HEK293 (cell line): Measurements from ENCODE around the gene ITGA2B.

Source experiments
- CTCF ChIA-PET: fragments of 350-600 bp; formaldehyde crosslinking; extraction: SDS; loops from one replicate; lab custom pipeline; 2021; ENCODE audit warnings: antibody characterized with exemption; lab: Yijun Ruan, JAX
- POLR2A ChIA-PET: fragments of 300-600 bp; formaldehyde crosslinking; extraction: SDS; loops from one replicate; lab custom pipeline; 2020; ENCODE audit warnings: antibody characterized with exemption, inconsistent platforms; lab: Yijun Ruan, JAX
- H3K27ac ChIP-seq: fragments of 200-500 bp; sonication (Bioruptor generic); 2 replicates; pipeline ENCODE4 v1.5.1; 2014; ENCODE audit warnings: low read depth, low read length, control low read depth, inconsistent platforms; ENCODE audit errors: extremely low read depth
- H3K36me3 ChIP-seq, 2 experiments: fragments of 200-500 bp in 1 of 2; sonication (Bioruptor generic) in 1 of 2; 1 replicate in 1 of 2; 2 replicates in 1 of 2; pipeline ENCODE4 v1.5.1; 2014 to 2017; ENCODE audit warnings: inconsistent platforms in 2 of 2, low read length in 2 of 2; ENCODE audit not compliant: control insufficient read depth in 2 of 2, insufficient read depth in 1 of 2
- H3K4me1 ChIP-seq: fragments of 200-500 bp; sonication (Bioruptor generic); 2 replicates; pipeline ENCODE4 v1.5.1; 2014; ENCODE audit warnings: mild to moderate bottlenecking, low read length, inconsistent platforms; ENCODE audit not compliant: control insufficient read depth, insufficient read depth
- H3K4me3 ChIP-seq: 2 replicates; pipeline ENCODE4 v1.5.1; 2011; ENCODE audit warnings: low read depth, mild to moderate bottlenecking, control low read depth, low read length, moderate library complexity
- H3K9me3 ChIP-seq: fragments of 200-500 bp; sonication (Bioruptor generic); 2 replicates; pipeline ENCODE4 v1.5.1; 2014; ENCODE audit warnings: low read depth, low read length, inconsistent platforms; ENCODE audit not compliant: control insufficient read depth, insufficient read depth
- IKZF3 ChIP-seq: fragments of 450-650 bp; IDR thresholded peaks from 2 replicates; pipeline ENCODE4 v1.5.0; 2018; ENCODE audit warnings: missing biosample characterization, mild to moderate bottlenecking, missing genetic modification characterization, moderate library complexity
- KLF10 ChIP-seq: fragments of 450-650 bp; IDR thresholded peaks from 2 replicates; pipeline ENCODE4 v1.5.1; 2018; ENCODE audit warnings: missing biosample characterization, mild to moderate bottlenecking, missing genetic modification characterization
- KLF8 ChIP-seq: fragments of 450-650 bp; formaldehyde crosslinking; IDR thresholded peaks from 2 replicates; pipeline ENCODE4 v1.5.1; 2016; ENCODE audit warnings: missing biosample characterization, missing genetic modification characterization
- PBX3 ChIP-seq: sonication (generic); formaldehyde crosslinking; IDR thresholded peaks from 2 replicates; pipeline ENCODE4 v1.8.1; 2022; ENCODE audit warnings: mild to moderate bottlenecking, moderate library complexity, missing genetic modification reagents
- SP2 ChIP-seq: fragments of 450-650 bp; formaldehyde crosslinking; IDR thresholded peaks from 2 replicates; pipeline ENCODE4 v1.5.1; 2016; ENCODE audit warnings: missing biosample characterization, missing genetic modification characterization
- ZNF157 ChIP-seq: fragments of 450-650 bp; formaldehyde crosslinking; IDR thresholded peaks from 2 replicates; pipeline ENCODE4 v1.5.1; 2016; ENCODE audit warnings: missing biosample characterization, missing genetic modification characterization
- ZNF2 ChIP-seq: fragments of 450-650 bp; formaldehyde crosslinking; IDR thresholded peaks from 2 replicates; pipeline ENCODE4 v1.5.1; 2016; ENCODE audit warnings: missing biosample characterization, missing genetic modification characterization
- ZNF280D ChIP-seq: fragments of 450-650 bp; formaldehyde crosslinking; IDR thresholded peaks from 2 replicates; pipeline ENCODE4 v1.5.1; 2016; ENCODE audit warnings: missing biosample characterization, missing genetic modification characterization
- ZNF37A ChIP-seq: fragments of 450-650 bp; IDR thresholded peaks from 2 replicates; pipeline ENCODE4 v1.5.1; 2018; ENCODE audit warnings: missing biosample characterization, missing genetic modification characterization
- ZNF416 ChIP-seq: fragments of 450-650 bp; formaldehyde crosslinking; IDR thresholded peaks from 2 replicates; pipeline ENCODE4 v1.5.1; 2016; ENCODE audit warnings: missing biosample characterization, missing genetic modification characterization
- ZNF48 ChIP-seq: fragments of 450-650 bp; formaldehyde crosslinking; IDR thresholded peaks from 2 replicates; pipeline ENCODE4 v1.5.1; 2016; ENCODE audit warnings: missing biosample characterization, missing genetic modification characterization
- ZNF571 ChIP-seq: fragments of 450-650 bp; formaldehyde crosslinking; IDR thresholded peaks from 2 replicates; pipeline ENCODE4 v1.5.0; 2017; ENCODE audit warnings: missing biosample characterization, missing genetic modification characterization
- ZNF585B ChIP-seq: fragments of 450-650 bp; formaldehyde crosslinking; IDR thresholded peaks from 2 replicates; pipeline ENCODE4 v1.5.1; 2016; ENCODE audit warnings: missing biosample characterization, missing genetic modification characterization
- ZNF658 ChIP-seq: fragments of 450-650 bp; formaldehyde crosslinking; IDR thresholded peaks from 2 replicates; pipeline ENCODE4; 2016; ENCODE audit warnings: missing biosample characterization, missing genetic modification characterization
- ZSCAN16 ChIP-seq: fragments of 450-650 bp; formaldehyde crosslinking; IDR thresholded peaks from 2 replicates; pipeline ENCODE4 v1.5.1; 2016; ENCODE audit warnings: missing biosample characterization, missing genetic modification characterization
- TF ChIP-seq, protein P1 (sequence below): fragments of 450-650 bp; formaldehyde crosslinking; IDR thresholded peaks from 2 replicates; pipeline ENCODE4 v1.5.1; 2016; ENCODE audit warnings: missing biosample characterization, missing genetic modification characterization, low read depth
- TF ChIP-seq, protein P2 (sequence below): fragments of 450-650 bp; formaldehyde crosslinking; IDR thresholded peaks from 2 replicates; pipeline ENCODE4 v1.5.1; 2016; ENCODE audit warnings: missing biosample characterization, missing genetic modification characterization
- TF ChIP-seq, protein P3 (sequence below): IDR thresholded peaks from 2 replicates; pipeline ENCODE4 v1.6.1; 2011; ENCODE audit warnings: mild to moderate bottlenecking, low read depth, low read length, borderline replicate concordance

Gene ITGA2B

GRCh38 chr17:44334727-44335126 is 54.7 kb downstream of the ITGA2B start:
- no peak overlapping the region for H3K27ac ChIP-seq
- peaks cover 4% of the 10 kb centered on the region for H3K4me1 ChIP-seq
- no peaks in the 10 kb centered on the region for H3K36me3 ChIP-seq
- TF ChIP-seq KLF10 (no peak), SP2 (no peak), ZNF2 (tag by site-specific recombination) (no peak), ZNF585B (tag by site-specific recombination) (0 out of 2 replicates have a peak, but pooled peaks have one; percentile 30)
- no peaks in the 10 kb centered on the region for H3K9me3 ChIP-seq
- no peak overlapping the region for H3K4me3 ChIP-seq
- ChIA-PET CTCF (interaction anchor here (0.6 to 0.7 kb wide), 2 partner anchors 74 to 129 kb away, joined by 3 to 4 read pairs; no protein-coding TSS in a partner anchor), POLR2A (interaction anchor here (2.8 kb wide), 1 partner anchor 11 kb away, joined by 11 read pairs; the partner anchor contains the start of gene GRN)

DNA sequence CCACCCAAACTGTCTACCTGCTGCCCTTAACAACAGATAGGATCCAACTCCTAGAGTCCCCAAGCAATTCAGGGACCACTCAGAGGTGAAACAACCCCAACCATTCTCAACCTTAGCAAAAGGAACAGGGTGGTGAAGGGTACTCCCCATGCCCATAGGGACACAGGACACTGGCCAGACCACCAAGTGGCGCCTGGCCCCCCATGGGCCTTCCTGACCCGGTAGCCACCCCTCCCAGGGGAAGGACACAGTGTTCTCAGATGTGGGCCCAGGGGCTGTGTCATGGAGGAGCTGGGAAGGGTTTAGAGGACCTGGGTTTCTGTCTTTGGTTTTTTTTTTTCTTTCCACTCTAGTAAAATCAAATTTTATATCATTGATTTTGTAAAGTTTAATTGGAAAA is 55.1 kb downstream of the ITGA2B start:
- H3K27ac ChIP-seq = no peak overlapping the region

DNA sequence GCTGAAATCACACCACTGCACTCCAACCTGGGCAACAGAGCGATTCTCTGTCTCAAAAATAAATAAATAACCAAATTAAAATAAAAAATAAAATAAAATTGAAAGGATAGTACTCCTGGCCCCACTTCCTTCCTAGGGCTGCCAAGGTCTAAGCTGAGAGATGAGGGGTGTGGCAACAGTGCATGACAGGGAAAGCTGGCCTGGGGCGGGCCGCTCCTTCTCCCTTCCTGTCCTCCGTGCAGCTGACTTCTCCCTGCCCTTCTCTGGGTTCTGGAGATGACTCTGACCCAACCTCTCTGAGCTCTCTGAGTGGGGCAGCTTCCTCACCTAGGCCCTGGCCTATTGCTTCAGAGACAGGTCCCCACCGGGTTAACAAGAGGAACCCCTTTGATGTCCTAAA is 56.1 kb downstream of the ITGA2B start:
- H3K27ac ChIP-seq = no peak overlapping the region
- H3K4me3 ChIP-seq = no peak overlapping the region
- POLR2A ChIA-PET = interaction anchor here (1.5 to 3.7 kb wide), 2 partner anchors 11 to 112 kb away, joined by 3 to 18 read pairs; partner anchors contain the start of gene GRN
- H3K36me3 ChIP-seq = no peaks in the 10 kb centered on the region
- peaks cover 4% of the 10 kb centered on the region for H3K4me1 ChIP-seq
- CTCF ChIA-PET = interaction anchor here (0.6 to 3.7 kb wide), 6 partner anchors 9 to 480 kb away, joined by 3 to 33 read pairs (median 4); no protein-coding TSS in a partner anchor
- H3K9me3 ChIP-seq = no peaks in the 10 kb centered on the region
- TF ChIP-seq, protein P1, sequence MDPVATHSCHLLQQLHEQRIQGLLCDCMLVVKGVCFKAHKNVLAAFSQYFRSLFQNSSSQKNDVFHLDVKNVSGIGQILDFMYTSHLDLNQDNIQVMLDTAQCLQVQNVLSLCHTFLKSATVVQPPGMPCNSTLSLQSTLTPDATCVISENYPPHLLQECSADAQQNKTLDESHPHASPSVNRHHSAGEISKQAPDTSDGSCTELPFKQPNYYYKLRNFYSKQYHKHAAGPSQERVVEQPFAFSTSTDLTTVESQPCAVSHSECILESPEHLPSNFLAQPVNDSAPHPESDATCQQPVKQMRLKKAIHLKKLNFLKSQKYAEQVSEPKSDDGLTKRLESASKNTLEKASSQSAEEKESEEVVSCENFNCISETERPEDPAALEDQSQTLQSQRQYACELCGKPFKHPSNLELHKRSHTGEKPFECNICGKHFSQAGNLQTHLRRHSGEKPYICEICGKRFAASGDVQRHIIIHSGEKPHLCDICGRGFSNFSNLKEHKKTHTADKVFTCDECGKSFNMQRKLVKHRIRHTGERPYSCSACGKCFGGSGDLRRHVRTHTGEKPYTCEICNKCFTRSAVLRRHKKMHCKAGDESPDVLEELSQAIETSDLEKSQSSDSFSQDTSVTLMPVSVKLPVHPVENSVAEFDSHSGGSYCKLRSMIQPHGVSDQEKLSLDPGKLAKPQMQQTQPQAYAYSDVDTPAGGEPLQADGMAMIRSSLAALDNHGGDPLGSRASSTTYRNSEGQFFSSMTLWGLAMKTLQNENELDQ = no peak
- TF ChIP-seq, protein P2, sequence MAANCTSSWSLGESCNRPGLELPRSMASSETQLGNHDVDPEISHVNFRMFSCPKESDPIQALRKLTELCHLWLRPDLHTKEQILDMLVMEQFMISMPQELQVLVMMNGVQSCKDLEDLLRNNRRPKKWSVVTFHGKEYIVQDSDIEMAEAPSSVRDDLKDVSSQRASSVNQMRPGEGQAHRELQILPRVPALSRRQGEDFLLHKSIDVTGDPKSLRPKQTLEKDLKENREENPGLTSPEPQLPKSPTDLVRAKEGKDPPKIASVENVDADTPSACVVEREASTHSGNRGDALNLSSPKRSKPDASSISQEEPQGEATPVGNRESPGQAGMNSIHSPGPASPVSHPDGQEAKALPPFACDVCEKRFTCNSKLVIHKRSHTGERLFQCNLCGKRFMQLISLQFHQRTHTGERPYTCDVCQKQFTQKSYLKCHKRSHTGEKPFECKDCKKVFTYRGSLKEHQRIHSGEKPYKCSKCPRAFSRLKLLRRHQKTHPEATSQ (tag by site-specific recombination) = no peak

More for the DNA sequence above, 55.1 kb downstream of the ITGA2B start:
- H3K4me3 ChIP-seq = no peak overlapping the region
- ChIA-PET POLR2A (interaction anchor here (2.8 kb wide), 1 partner anchor 11 kb away, joined by 11 read pairs; the partner anchor contains the start of gene GRN), CTCF (interaction anchor here (0.6 to 3.7 kb wide), 4 partner anchors 8 to 129 kb away, joined by 3 to 33 read pairs (median 4); no protein-coding TSS in a partner anchor)
- peaks cover 4% of the 10 kb centered on the region for H3K4me1 ChIP-seq
- no peaks in the 10 kb centered on the region for H3K36me3 ChIP-seq
- TF ChIP-seq, protein P3, sequence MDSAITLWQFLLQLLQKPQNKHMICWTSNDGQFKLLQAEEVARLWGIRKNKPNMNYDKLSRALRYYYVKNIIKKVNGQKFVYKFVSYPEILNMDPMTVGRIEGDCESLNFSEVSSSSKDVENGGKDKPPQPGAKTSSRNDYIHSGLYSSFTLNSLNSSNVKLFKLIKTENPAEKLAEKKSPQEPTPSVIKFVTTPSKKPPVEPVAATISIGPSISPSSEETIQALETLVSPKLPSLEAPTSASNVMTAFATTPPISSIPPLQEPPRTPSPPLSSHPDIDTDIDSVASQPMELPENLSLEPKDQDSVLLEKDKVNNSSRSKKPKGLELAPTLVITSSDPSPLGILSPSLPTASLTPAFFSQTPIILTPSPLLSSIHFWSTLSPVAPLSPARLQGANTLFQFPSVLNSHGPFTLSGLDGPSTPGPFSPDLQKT = no peak
- no peak for TF ChIP-seq IKZF3
- TF ChIP-seq ZNF571 (tag by site-specific recombination) = no peak
- TF ChIP-seq ZNF157 (tag by site-specific recombination) = no peak
- no peak for TF ChIP-seq ZNF280D
- no peak for TF ChIP-seq ZNF37A (tag by site-specific recombination)
- TF ChIP-seq KLF10 = no peak
- no peak for TF ChIP-seq ZNF416 (tag by site-specific recombination)
- no peak for TF ChIP-seq ZNF48 (tag by site-specific recombination)
- TF ChIP-seq ZNF658 (tag by site-specific recombination) = no peak
- TF ChIP-seq PBX3 (CRISPR knock-in tag) = no peak
- TF ChIP-seq KLF8 (tag by site-specific recombination) = no peak
- TF ChIP-seq ZSCAN16 = no peak
- H3K9me3 ChIP-seq = no peaks in the 10 kb centered on the region
